GM23338 (cell line): ENCODE measurements around the gene CRAMP1. TPM values are rescaled to one million over a fixed set of nuclear protein-coding genes. Genes with fewer than 3 reads are reported as not detected.

Source experiments
- ATAC-seq: fragments of 200-7000 bp; cut with Tn5 transposase; 3 replicates; pipeline ENCODE4 v1.9.1; 2020
- DNase-seq: peaks from one replicate; pipeline ENCODE4 v3.0.0-alpha.2; 2015; ENCODE audit warnings: low spot score
- H2AFZ ChIP-seq: fragments of 200-600 bp; sonication (generic); 2 replicates; pipeline ENCODE4 v1.8.0; 2016; ENCODE audit warnings: antibody characterized with exemption, mild to moderate bottlenecking, moderate library complexity
- H3F3A ChIP-seq: fragments of 200-600 bp; sonication (generic); replicated peaks from 2 replicates; pipeline ENCODE4 v1.8.0; 2017; ENCODE audit warnings: antibody characterized with exemption, mixed run types, low read depth
- H3K27ac ChIP-seq: fragments of 200-600 bp; sonication (generic); 2 replicates; pipeline ENCODE4 v1.6.1; 2016; ENCODE audit warnings: low read depth
- H3K27me3 ChIP-seq: fragments of 200-600 bp; sonication (generic); 2 replicates; pipeline ENCODE4 v1.8.0; 2016; ENCODE audit warnings: mild to moderate bottlenecking, mixed run types, moderate library complexity; ENCODE audit not compliant: insufficient read depth
- H3K36me3 ChIP-seq: fragments of 200-600 bp; sonication (generic); 2 replicates; pipeline ENCODE4 v1.8.0; 2016; ENCODE audit warnings: mild to moderate bottlenecking; ENCODE audit not compliant: insufficient read depth
- H3K4me1 ChIP-seq: fragments of 200-600 bp; sonication (generic); 2 replicates; pipeline ENCODE4 v1.8.0; 2016; ENCODE audit warnings: mild to moderate bottlenecking, moderate library complexity; ENCODE audit not compliant: insufficient read depth
- H3K4me2 ChIP-seq: fragments of 200-600 bp; sonication (generic); 2 replicates; pipeline ENCODE4 v1.7.1; 2017; ENCODE audit warnings: mixed run types
- H3K4me3 ChIP-seq: fragments of 200-600 bp; sonication (generic); 2 replicates; pipeline ENCODE4 v1.6.1; 2016; ENCODE audit warnings: mixed run types
- H3K79me2 ChIP-seq: fragments of 200-600 bp; sonication (generic); replicated peaks from 2 replicates; pipeline ENCODE4 v1.8.0; 2017; ENCODE audit warnings: mild to moderate bottlenecking; ENCODE audit not compliant: insufficient read depth
- H3K9me2 ChIP-seq: fragments of 200-600 bp; sonication (generic); 2 replicates; pipeline ENCODE4 v1.8.0; 2017; ENCODE audit not compliant: insufficient read depth
- H4K20me1 ChIP-seq: fragments of 200-600 bp; sonication (generic); replicated peaks from 2 replicates; pipeline ENCODE4 v1.8.0; 2017; ENCODE audit warnings: mild to moderate bottlenecking; ENCODE audit not compliant: insufficient read depth
- H3K27ac Mint-ChIP-seq: 2 replicates; pipeline ENCODE4 v1.8.0; 2020; ENCODE audit warnings: inconsistent platforms, mild to moderate bottlenecking, moderate library complexity, mixed read lengths
- H3K27me3 Mint-ChIP-seq: 3 replicates; pipeline ENCODE4 v1.8.0; 2022; ENCODE audit warnings: low read depth, mild to moderate bottlenecking, moderate library complexity, mixed read lengths, inconsistent platforms; ENCODE audit not compliant: insufficient read depth, poor library complexity
- H3K36me3 Mint-ChIP-seq: 3 replicates; pipeline ENCODE4 v1.8.0; 2021; ENCODE audit warnings: low read depth, mild to moderate bottlenecking, inconsistent platforms, moderate library complexity, mixed read lengths
- H3K4me1 Mint-ChIP-seq: 3 replicates; pipeline ENCODE4 v1.8.0; 2020; ENCODE audit warnings: mild to moderate bottlenecking, inconsistent platforms, mixed read lengths
- H3K4me3 Mint-ChIP-seq: 3 replicates; pipeline ENCODE4 v1.8.0; 2021; ENCODE audit warnings: moderate library complexity, mild to moderate bottlenecking, inconsistent platforms, mixed read lengths
- H3K9me3 Mint-ChIP-seq: 3 replicates; pipeline ENCODE4 v1.8.0; 2020; ENCODE audit warnings: moderate library complexity, mild to moderate bottlenecking, inconsistent platforms, mixed read lengths
- CREB1 ChIP-seq: fragments of 250-450 bp; sonication (Bioruptor Pico); IDR thresholded peaks from 2 replicates; pipeline ENCODE4 v1.5.0; 2020; ENCODE audit warnings: low read depth, mild to moderate bottlenecking, moderate library complexity
- EZH2 ChIP-seq: fragments of 200-600 bp; sonication (generic); IDR thresholded peaks from one replicate; pipeline ENCODE4 v1.8.0; 2017; ENCODE audit warnings: antibody characterized with exemption, mild to moderate bottlenecking, low read depth; ENCODE audit not compliant: unreplicated experiment
- EZH2phosphoT487 ChIP-seq: fragments of 200-600 bp; sonication (generic); IDR thresholded peaks from one replicate; pipeline ENCODE4 v1.8.1; 2018; ENCODE audit warnings: antibody characterized with exemption; ENCODE audit not compliant: unreplicated experiment
- STAT1 ChIP-seq: IDR thresholded peaks from one replicate; pipeline ENCODE4 v1.6.1; 2016; ENCODE audit warnings: antibody characterized with exemption; ENCODE audit not compliant: unreplicated experiment
- ZNF114 ChIP-seq: fragments of 250-450 bp; sonication (Bioruptor Pico); IDR thresholded peaks from 2 replicates; pipeline ENCODE4 v1.5.0; 2020; ENCODE audit warnings: mild to moderate bottlenecking, moderate library complexity
- polyA plus RNA-seq: library from polyadenylated mRNA; unstranded; fragments of >200 nt; fragmentation: Nextera tagmentation; extraction: Ambion mirVana; gene quantifications from 2 replicates; pipeline ENCODE4 v1.2.1, GENCODE V29; 2016
- total RNA-seq: library from RNA; depleted of rRNA; stranded (reverse); fragments of >200 nt; shearing (Covaris generic); gene quantifications from 2 replicates; pipeline ENCODE4 v1.2.3, GENCODE V29; 2014
- TF ChIP-seq, protein P1 (sequence below): IDR thresholded peaks from 2 replicates; pipeline ENCODE4 v1.6.1; 2016; ENCODE audit warnings: antibody characterized with exemption
- TF ChIP-seq, protein P2 (sequence below): IDR thresholded peaks from one replicate; pipeline ENCODE4 v1.6.1; 2018; ENCODE audit warnings: antibody characterized with exemption; ENCODE audit not compliant: unreplicated experiment

The CRAMP1 gene
- total and polyA plus RNA-seq, 2 experiments from 2014 or later = 3.4 to 16.7 TPM

DNA sequence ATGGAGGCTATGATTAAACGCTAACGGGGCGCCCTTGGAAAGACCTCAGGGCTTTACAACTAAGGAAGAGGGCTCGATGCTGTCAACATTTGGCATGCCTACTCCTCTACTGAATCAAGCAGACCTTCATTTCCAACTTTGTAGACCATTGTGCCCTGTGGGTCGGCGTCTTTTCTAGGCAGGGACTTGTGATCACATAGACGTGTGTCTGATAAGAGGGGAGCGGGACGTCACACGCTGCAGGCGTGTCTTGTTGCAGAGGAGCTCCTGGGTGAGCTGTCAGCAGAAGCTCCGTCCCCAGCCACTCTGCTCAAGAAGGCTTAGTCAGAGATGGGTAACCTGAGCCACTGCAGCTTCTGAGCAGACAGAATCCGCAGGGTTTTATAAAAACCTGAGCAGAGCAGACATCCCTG, 96.6 kb downstream of the CRAMP1 start (continued):
- no peak for TF ChIP-seq EZH2phosphoT487
- TF ChIP-seq EZH2 = no peak
- TF ChIP-seq, protein P1, sequence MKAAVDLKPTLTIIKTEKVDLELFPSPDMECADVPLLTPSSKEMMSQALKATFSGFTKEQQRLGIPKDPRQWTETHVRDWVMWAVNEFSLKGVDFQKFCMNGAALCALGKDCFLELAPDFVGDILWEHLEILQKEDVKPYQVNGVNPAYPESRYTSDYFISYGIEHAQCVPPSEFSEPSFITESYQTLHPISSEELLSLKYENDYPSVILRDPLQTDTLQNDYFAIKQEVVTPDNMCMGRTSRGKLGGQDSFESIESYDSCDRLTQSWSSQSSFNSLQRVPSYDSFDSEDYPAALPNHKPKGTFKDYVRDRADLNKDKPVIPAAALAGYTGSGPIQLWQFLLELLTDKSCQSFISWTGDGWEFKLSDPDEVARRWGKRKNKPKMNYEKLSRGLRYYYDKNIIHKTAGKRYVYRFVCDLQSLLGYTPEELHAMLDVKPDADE = no peak
- TF ChIP-seq CREB1 (CRISPR knock-in tag) = no peak

DNA sequence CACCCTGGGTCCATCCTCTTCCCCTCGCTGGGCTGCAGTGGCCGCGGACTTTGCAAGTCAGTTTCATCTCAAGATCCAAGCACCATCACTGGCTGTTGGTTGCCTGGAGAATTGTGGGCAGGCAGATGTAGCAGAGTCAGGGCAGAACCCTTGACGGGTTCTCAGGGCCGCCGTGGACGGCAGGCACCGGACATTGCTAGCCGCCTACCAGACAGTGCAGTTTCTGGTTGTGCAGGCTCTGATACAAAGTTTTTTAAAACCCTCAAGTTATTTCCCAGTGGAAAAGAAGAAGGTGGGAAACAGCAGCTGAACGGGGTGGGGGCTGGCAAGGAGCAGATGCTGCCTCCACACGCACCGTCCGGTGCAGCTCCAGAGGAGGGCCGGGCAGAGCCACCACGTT, 97.2 kb downstream of the CRAMP1 start:
- Histone ChIP-seq H3K27me3 (no peaks in the 10 kb centered on the region), H3K9me2 (no peaks in the 10 kb centered on the region), H3F3A (peaks cover 11% of the 10 kb centered on the region), H3K4me3 (no peak overlapping the region), H3K4me2 (no peak overlapping the region), H2AFZ (no peak overlapping the region), H3K27ac (no peak overlapping the region), H3K4me1 (peaks cover 26% of the 10 kb centered on the region), H4K20me1 (peaks cover 27% of the 10 kb centered on the region), H3K79me2 (peaks cover 69% of the 10 kb centered on the region), H3K36me3 (no peaks in the 10 kb centered on the region)
- Mint-ChIP-seq H3K36me3 (no peaks in the 10 kb centered on the region), H3K4me3 (no peak overlapping the region), H3K27me3 (peaks cover 21% of the 10 kb centered on the region), H3K4me1 (peaks cover 28% of the 10 kb centered on the region), H3K27ac (no peak overlapping the region), H3K9me3 (no peaks in the 10 kb centered on the region)
- DNase-seq (no peak), ATAC-seq (no peak)
- no peak for TF ChIP-seq STAT1
- TF ChIP-seq ZNF114 = no peak
- TF ChIP-seq, protein P1 = no peak
- TF ChIP-seq, protein P2, sequence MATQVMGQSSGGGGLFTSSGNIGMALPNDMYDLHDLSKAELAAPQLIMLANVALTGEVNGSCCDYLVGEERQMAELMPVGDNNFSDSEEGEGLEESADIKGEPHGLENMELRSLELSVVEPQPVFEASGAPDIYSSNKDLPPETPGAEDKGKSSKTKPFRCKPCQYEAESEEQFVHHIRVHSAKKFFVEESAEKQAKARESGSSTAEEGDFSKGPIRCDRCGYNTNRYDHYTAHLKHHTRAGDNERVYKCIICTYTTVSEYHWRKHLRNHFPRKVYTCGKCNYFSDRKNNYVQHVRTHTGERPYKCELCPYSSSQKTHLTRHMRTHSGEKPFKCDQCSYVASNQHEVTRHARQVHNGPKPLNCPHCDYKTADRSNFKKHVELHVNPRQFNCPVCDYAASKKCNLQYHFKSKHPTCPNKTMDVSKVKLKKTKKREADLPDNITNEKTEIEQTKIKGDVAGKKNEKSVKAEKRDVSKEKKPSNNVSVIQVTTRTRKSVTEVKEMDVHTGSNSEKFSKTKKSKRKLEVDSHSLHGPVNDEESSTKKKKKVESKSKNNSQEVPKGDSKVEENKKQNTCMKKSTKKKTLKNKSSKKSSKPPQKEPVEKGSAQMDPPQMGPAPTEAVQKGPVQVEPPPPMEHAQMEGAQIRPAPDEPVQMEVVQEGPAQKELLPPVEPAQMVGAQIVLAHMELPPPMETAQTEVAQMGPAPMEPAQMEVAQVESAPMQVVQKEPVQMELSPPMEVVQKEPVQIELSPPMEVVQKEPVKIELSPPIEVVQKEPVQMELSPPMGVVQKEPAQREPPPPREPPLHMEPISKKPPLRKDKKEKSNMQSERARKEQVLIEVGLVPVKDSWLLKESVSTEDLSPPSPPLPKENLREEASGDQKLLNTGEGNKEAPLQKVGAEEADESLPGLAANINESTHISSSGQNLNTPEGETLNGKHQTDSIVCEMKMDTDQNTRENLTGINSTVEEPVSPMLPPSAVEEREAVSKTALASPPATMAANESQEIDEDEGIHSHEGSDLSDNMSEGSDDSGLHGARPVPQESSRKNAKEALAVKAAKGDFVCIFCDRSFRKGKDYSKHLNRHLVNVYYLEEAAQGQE = no peak
